ENCODE results near the gene AXIN2. TPM values are rescaled to one million over a fixed set of nuclear protein-coding genes. Genes with fewer than 3 reads are reported as not detected.

AXIN2 gene
- total RNA-seq, 2 donors from 2014 or later = 5.4 to 16.2 TPM

DNA sequence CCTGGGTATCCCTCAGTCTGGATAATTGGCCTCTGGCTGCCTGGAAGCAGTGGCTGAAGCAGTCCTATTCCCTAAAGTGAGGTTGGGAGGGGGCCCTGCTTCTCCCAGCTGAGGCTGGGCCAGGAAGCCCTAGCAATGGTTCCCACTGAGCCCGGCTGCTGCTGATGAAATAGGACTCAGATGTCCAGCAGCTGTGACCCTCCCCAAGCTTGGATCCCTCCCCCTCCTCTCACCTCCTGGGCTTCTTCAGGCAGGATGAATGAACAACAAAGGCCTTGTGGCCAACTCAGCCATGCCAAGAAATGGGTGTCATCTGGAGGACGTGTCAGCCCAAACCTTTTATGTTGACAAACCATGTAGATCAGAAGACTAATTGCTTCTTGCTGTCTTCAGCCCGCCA is 42.0 kb downstream of the AXIN2 start:
- no peak overlapping the region for H3K27ac ChIP-seq
- ATAC-seq (no peak), DNase-seq (no peak)
- TF ChIP-seq POLR2A (IDR thresholded peaks at IDR 0.05) (no peak), CTCF (IDR thresholded peaks at IDR 0.05) (no peak)
- 73 to 79% methylated on average over 2 to 3 of the region's 3 CpGs for WGBS, 2 donors
- H3K9me3 ChIP-seq = no peaks in the 10 kb centered on the region
- H3K4me3 ChIP-seq = no peak overlapping the region
- no peaks in the 10 kb centered on the region for H3K27me3 ChIP-seq
- intact Hi-C loops (cut with DNase I) = no loop called here
- H3K36me3 ChIP-seq (replicated peaks in 1 of 2; ENCODE audit: insufficient read depth in 1 of 2, low read depth in 2 of 2) = no peaks in the 10 kb centered on the region
- H3K4me1 ChIP-seq = peaks cover 3% of the 10 kb centered on the region

GRCh38 chr17:65518256-65518655 is 43.2 kb downstream of the AXIN2 start:
- no peak overlapping the region for H3K27ac ChIP-seq
- intact Hi-C loops (cut with DNase I) = no loop called here

DNA sequence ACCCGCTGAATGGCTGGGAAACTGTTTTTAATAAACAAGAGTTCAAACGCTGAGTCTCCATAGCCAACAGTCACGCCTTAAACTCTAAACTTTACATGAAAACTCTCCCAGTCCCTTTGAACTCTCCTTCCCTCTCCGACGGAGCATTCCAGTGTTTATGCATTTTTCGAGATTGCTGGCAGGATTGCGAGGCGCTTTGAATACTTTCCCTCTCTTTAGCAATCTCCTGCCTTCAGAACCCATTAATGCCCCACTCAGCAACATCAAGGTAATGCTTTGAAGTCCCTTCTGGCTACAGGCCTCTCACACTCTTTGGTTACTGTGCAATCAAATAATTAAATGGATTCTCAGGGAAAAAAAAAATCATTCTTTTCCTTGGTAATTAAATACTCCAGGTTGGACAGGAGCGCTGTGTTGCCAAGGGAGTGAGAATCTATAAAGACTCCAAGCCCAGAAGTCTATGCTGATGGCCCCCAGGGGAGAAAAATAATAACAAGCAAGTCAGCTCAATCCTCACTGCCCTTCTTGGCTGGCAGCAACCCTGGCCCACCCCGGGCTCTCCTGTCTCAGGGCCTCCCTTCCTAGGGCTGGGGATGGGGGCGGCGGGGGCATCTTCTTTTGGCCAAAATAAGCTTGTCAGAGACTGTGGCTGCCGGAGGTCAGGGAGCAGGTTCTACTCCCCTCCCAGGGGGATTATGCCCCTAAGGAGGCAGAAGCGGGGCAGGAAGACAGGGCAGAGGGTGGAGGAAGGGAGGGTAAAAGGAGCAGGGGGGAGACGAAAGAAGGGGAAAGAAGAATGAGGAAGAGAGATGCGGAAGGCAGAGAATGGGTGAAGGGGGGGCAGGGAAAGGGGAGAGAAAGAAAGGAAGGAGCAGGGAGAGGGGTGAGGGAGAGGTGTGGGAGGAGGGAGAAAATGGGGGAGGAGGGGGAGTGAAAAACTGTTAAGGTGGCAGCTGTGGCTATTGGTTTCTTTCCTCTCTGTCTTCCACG is 45.2 kb downstream of the AXIN2 start:
- Histone ChIP-seq H3K27me3 (no peaks in the 10 kb centered on the region), H3K4me1 (peaks cover 3% of the 10 kb centered on the region), H3K27ac (no peak overlapping the region), H3K9me3 (no peaks in the 10 kb centered on the region), H3K4me3 (no peak overlapping the region), H3K36me3 (replicated peaks in 1 of 2; ENCODE audit: insufficient read depth in 1 of 2, low read depth in 2 of 2) (no peaks in the 10 kb centered on the region)
- DNase-seq (no peak), ATAC-seq (no peak)
- no peak for TF ChIP-seq CTCF (IDR thresholded peaks at IDR 0.05)
- no peak for TF ChIP-seq POLR2A (IDR thresholded peaks at IDR 0.05)
- WGBS, 2 donors = 54 to 57% methylated on average over 17 of the region's 17 CpGs
- intact Hi-C loops (cut with DNase I) = no loop called here

More at GRCh38 chr17:65518256-65518655, 43.2 kb downstream of the AXIN2 start:
- WGBS, 2 donors = 77 to 88% methylated on average over 2 of the region's 2 CpGs
- H3K4me3 ChIP-seq = no peak overlapping the region
- DNase-seq (no peak), ATAC-seq (no peak)
- H3K4me1 ChIP-seq = peaks cover 3% of the 10 kb centered on the region
- H3K36me3 ChIP-seq (replicated peaks in 1 of 2; ENCODE audit: insufficient read depth in 1 of 2, low read depth in 2 of 2) = no peaks in the 10 kb centered on the region
- H3K9me3 ChIP-seq = no peaks in the 10 kb centered on the region
- TF ChIP-seq POLR2A (IDR thresholded peaks at IDR 0.05) = no peak
- no peak for TF ChIP-seq CTCF (IDR thresholded peaks at IDR 0.05)
- H3K27me3 ChIP-seq = no peaks in the 10 kb centered on the region

GRCh38 chr17:65515512-65515911 is 45.9 kb downstream of the AXIN2 start:
- Histone ChIP-seq H3K9me3 (no peaks in the 10 kb centered on the region), H3K27ac (no peak overlapping the region), H3K27me3 (no peaks in the 10 kb centered on the region), H3K4me3 (no peak overlapping the region), H3K36me3 (replicated peaks in 1 of 2; ENCODE audit: insufficient read depth in 1 of 2, low read depth in 2 of 2) (no peaks in the 10 kb centered on the region), H3K4me1 (peaks cover 3% of the 10 kb centered on the region)
- 81 to 85% methylated on average over 6 of the region's 6 CpGs for WGBS, 2 donors
- TF ChIP-seq POLR2A (IDR thresholded peaks at IDR 0.05) (no peak), CTCF (IDR thresholded peaks at IDR 0.05) (no peak)
- ATAC-seq (no peak), DNase-seq (no peak)
- intact Hi-C loops (cut with DNase I) = no loop called here
